HEK293T (cell line): Measurements from ENCODE around the gene CFAP47.

Experiments used
- CTCF ChIA-PET: fragments of 350-600 bp; formaldehyde crosslinking; extraction: SDS; loops from one replicate; lab custom pipeline; 2021; ENCODE audit warnings: antibody characterized with exemption, inconsistent platforms; lab: Yijun Ruan, JAX
- POLR2A ChIA-PET: fragments of 350-600 bp; formaldehyde crosslinking; extraction: SDS; loops from one replicate; lab custom pipeline; 2020; ENCODE audit warnings: antibody characterized with exemption, inconsistent platforms; lab: Yijun Ruan, JAX
- DNase-seq: peaks from one replicate; pipeline ENCODE4 v3.0.0; 2012; ENCODE audit warnings: mixed read lengths; ENCODE audit errors: extremely low spot score
- ARNT ChIP-seq: fragments of 450-650 bp; IDR thresholded peaks from 2 replicates; pipeline ENCODE4 v1.6.1; 2017; ENCODE audit warnings: mild to moderate bottlenecking
- BHLHE40 ChIP-seq: fragments of 450-650 bp; IDR thresholded peaks from 2 replicates; pipeline ENCODE4 v1.6.1; 2016; ENCODE audit warnings: mild to moderate bottlenecking, moderate library complexity, borderline replicate concordance
- CTBP1 ChIP-seq: fragments of 450-650 bp; IDR thresholded peaks from 2 replicates; pipeline ENCODE4 v1.6.1; 2016; ENCODE audit warnings: borderline replicate concordance
- ELF4 ChIP-seq: fragments of 450-650 bp; IDR thresholded peaks from 2 replicates; pipeline ENCODE4 v1.6.1; 2017; ENCODE audit warnings: antibody characterized with exemption
- FOXA1 ChIP-seq: fragments of 450-650 bp; IDR thresholded peaks from 2 replicates; pipeline ENCODE4 v1.6.1; 2016; ENCODE audit warnings: mild to moderate bottlenecking
- FOXK2 ChIP-seq: fragments of 450-650 bp; IDR thresholded peaks from 2 replicates; pipeline ENCODE4 v1.6.1; 2016; ENCODE audit warnings: mild to moderate bottlenecking
- FOXM1 ChIP-seq: fragments of 450-650 bp; IDR thresholded peaks from 2 replicates; pipeline ENCODE4 v1.6.1; 2017; ENCODE audit warnings: mild to moderate bottlenecking, borderline replicate concordance
- HDGF ChIP-seq: fragments of 450-650 bp; IDR thresholded peaks from 2 replicates; pipeline ENCODE4 v1.6.1; 2017; ENCODE audit warnings: antibody characterized with exemption, borderline replicate concordance
- L3MBTL2 ChIP-seq: fragments of 450-650 bp; conservative IDR thresholded peaks from 2 replicates; pipeline ENCODE4 v1.6.1; 2016; ENCODE audit warnings: mild to moderate bottlenecking
- LEF1 ChIP-seq: fragments of 450-650 bp; IDR thresholded peaks from 2 replicates; pipeline ENCODE4 v1.6.1; 2017; ENCODE audit warnings: mild to moderate bottlenecking, borderline replicate concordance
- NFRKB ChIP-seq: fragments of 450-650 bp; IDR thresholded peaks from 2 replicates; pipeline ENCODE4 v1.6.1; 2016; ENCODE audit warnings: mild to moderate bottlenecking, moderate library complexity
- PKNOX1 ChIP-seq: fragments of 450-650 bp; IDR thresholded peaks from 2 replicates; pipeline ENCODE4 v1.6.1; 2016
- SP1 ChIP-seq: fragments of 450-650 bp; IDR thresholded peaks from 2 replicates; pipeline ENCODE4 v1.6.1; 2017
- SUZ12 ChIP-seq: fragments of 450-650 bp; IDR thresholded peaks from 2 replicates; pipeline ENCODE4 v1.6.1; 2016; ENCODE audit warnings: mild to moderate bottlenecking
- TARDBP ChIP-seq: fragments of 450-650 bp; IDR thresholded peaks from 2 replicates; pipeline ENCODE4 v1.6.1; 2016
- ZNF384 ChIP-seq: fragments of 450-650 bp; IDR thresholded peaks from 2 replicates; pipeline ENCODE4 v1.6.1; 2016

Gene CFAP47

DNA sequence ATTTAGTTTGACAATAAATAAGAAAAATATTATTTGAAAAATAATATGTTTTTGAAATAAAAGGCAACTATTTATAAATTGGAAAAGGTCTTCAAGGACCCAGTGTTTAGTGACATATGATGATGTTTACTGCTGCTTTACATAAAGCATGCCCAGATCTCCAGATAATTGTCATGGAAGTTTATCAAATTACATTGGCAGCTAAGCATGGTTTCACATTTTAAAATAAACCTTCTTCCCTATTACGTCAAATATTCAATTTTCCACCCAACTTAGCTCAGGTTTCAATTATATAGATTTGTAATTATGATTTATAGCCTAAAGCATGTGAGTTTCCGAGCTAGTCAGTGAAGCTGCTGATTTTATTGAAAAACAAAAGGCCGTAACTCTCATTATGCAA is 417.2 kb downstream of the CFAP47 start:
- POLR2A ChIA-PET: no interaction called here
- TF ChIP-seq L3MBTL2 (no peak), PKNOX1 (no peak), CTBP1 (no peak), ELF4 (no peak), TARDBP (no peak), SP1 (no peak), BHLHE40 (no peak), ARNT (no peak), FOXK2 (no peak), HDGF (no peak), FOXM1 (no peak)
- no peak for DNase-seq
- CTCF ChIA-PET: no interaction called here

GRCh38 chrX:36344301-36344700 is 424.8 kb downstream of the CFAP47 start:
- POLR2A ChIA-PET: no interaction called here
- no peak for DNase-seq
- no peak for TF ChIP-seq L3MBTL2
- no peak for TF ChIP-seq PKNOX1
- TF ChIP-seq CTBP1: no peak
- no peak for TF ChIP-seq FOXK2
- no peak for TF ChIP-seq TARDBP
- no peak for TF ChIP-seq ELF4
- TF ChIP-seq HDGF: no peak
- TF ChIP-seq FOXA1: no peak
- TF ChIP-seq NFRKB: no peak
- TF ChIP-seq FOXM1: no peak
- CTCF ChIA-PET: no interaction called here

- ChIA-PET CTCF (no interaction called here), POLR2A (no interaction called here)
- TF ChIP-seq ZNF384 (no peak), L3MBTL2 (no peak), TARDBP (no peak), ARNT (no peak), FOXM1 (no peak), CTBP1 (no peak), PKNOX1 (no peak), SUZ12 (no peak), FOXK2 (no peak), NFRKB (no peak), BHLHE40 (no peak)
- no peak for DNase-seq
Observed at GRCh38 chrX:36348509-36348908, 429.0 kb downstream of the CFAP47 start.

DNA sequence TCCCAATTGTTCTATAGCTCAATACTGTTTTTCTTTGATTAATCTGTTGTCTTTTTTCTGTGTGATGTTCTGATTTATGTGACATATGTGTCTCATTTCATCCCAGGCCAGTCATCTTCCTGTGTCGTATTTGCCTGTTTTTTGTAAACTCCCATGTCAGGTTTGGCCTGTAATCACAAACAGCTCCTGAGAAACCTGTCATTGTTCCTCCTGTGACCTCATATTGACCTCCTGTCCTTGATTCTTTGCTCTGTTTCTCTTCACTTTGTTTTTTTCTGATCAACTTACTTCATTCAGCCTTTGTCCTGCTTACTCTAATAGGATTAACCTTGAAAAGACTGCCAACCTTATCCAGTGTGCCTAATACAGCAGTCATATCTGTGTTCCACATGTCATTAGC is 438.3 kb downstream of the CFAP47 start:
- ChIA-PET CTCF (no interaction called here), POLR2A (no interaction called here)
- DNase-seq: no peak
- no peak for TF ChIP-seq LEF1

DNA sequence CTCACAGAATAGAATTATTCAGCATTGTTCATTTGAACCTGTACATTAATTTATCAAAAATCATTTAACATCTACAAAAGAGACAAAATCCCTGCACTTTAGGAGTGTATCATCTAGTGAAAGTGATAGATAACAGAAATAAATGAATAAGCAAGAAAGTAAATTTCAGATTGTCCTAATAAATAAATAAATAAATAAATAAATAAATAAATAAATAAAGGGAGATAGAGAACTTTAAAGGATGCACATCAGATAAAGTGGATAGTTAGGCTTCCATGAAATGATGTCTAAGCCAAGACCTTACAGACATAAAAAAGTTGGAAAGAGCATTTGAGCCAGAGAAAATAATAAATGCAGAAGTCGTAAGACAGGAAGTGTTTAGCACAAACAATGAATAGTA is 444.7 kb downstream of the CFAP47 start:
- no peak for DNase-seq
- ChIA-PET POLR2A (no interaction called here), CTCF (no interaction called here)
- no peak for TF ChIP-seq SUZ12
- no peak for TF ChIP-seq HDGF
- no peak for TF ChIP-seq FOXM1
- no peak for TF ChIP-seq LEF1
- TF ChIP-seq TARDBP: no peak
- TF ChIP-seq SP1: no peak
- no peak for TF ChIP-seq NFRKB
- TF ChIP-seq ZNF384: no peak
- no peak for TF ChIP-seq ARNT
- no peak for TF ChIP-seq PKNOX1
- no peak for TF ChIP-seq BHLHE40
- TF ChIP-seq ELF4: no peak
- no peak for TF ChIP-seq L3MBTL2
- no peak for TF ChIP-seq FOXK2
- no peak for TF ChIP-seq FOXA1

- TF ChIP-seq ZNF384: no peak
- TF ChIP-seq PKNOX1: no peak
- CTCF ChIA-PET: no interaction called here
- POLR2A ChIA-PET: no interaction called here
- DNase-seq: no peak
Observed at GRCh38 chrX:36383495-36383894, 464.0 kb downstream of the CFAP47 start.
